ENCODE measurements around the gene KCNT2. TPM values are rescaled to one million over a fixed set of nuclear protein-coding genes. Genes with fewer than 3 reads are reported as not detected.

KCNT2 gene
- total RNA-seq, 1 experiment from 2014 or later = 0.41 TPM

GRCh38 chr1:196376630-196377328 is 231.5 kb downstream of the KCNT2 start:
- in situ Hi-C loops (cut with HindIII; ENCODE audit: low pct_unique_long_range_greater_than_20kb, low sequenced_read_pairs) (no loop called here), intact Hi-C loops (cut with micrococcal nuclease; ENCODE audit: unreplicated experiment) (no loop called here)
- no peaks in the 10 kb centered on the region for H3K4me1 ChIP-seq (ENCODE audit: control insufficient read depth, insufficient read depth, low read length)
- ChIA-PET POLR2A (no interaction called here), CTCF (no interaction called here)
- no peak for DNase-seq (ENCODE audit: low read depth, low spot score)
- no peak for ATAC-seq
- TF ChIP-seq POLR2AphosphoS5 (IDR thresholded peaks at IDR 0.05; ENCODE audit: low read depth, low read length) = no peak
- TF ChIP-seq CTCF (IDR thresholded peaks at IDR 0.05) = no peak
- no peak for TF ChIP-seq REST (IDR thresholded peaks at IDR 0.05; ENCODE audit: insufficient read depth in 1 of 2, low read depth in 2 of 2, low read length in 1 of 2)
- no peak for TF ChIP-seq TCF7L2 (IDR thresholded peaks at IDR 0.05; ENCODE audit: low read depth, low read length)
- no peak for TF ChIP-seq SIN3A (IDR thresholded peaks at IDR 0.05; ENCODE audit: borderline replicate concordance, insufficient read depth, low read depth, low read length)
- H3K27me3 ChIP-seq (ENCODE audit: control insufficient read depth, insufficient read depth, low read length) = no peaks in the 10 kb centered on the region
- H3K4me3 ChIP-seq (ENCODE audit: low read depth in 2 of 2, low read length in 2 of 2) = no peak overlapping the region
- H3K9me3 ChIP-seq (ENCODE audit: control insufficient read depth, insufficient read depth, low read depth, low read length) = no peaks in the 10 kb centered on the region
- no peaks in the 10 kb centered on the region for H3K36me3 ChIP-seq (ENCODE audit: control insufficient read depth, insufficient read depth, low read length)
- H3K27ac ChIP-seq (ENCODE audit: low read length) = no peak overlapping the region
- no TSS peak for BruUV-seq (replicated peaks)

- no TSS peak for BruUV-seq (replicated peaks)
- in situ Hi-C loops (cut with HindIII; ENCODE audit: low pct_unique_long_range_greater_than_20kb, low sequenced_read_pairs) = no loop called here
- no peak for ATAC-seq
Observed at GRCh38 chr1:196373798-196374197, 234.4 kb downstream of the KCNT2 start.

More at GRCh38 chr1:196373798-196374197, 234.4 kb downstream of the KCNT2 start:
- POLR2A ChIA-PET = no interaction called here
- no peak overlapping the region for H3K27ac ChIP-seq (ENCODE audit: low read length)
- no peaks in the 10 kb centered on the region for H3K27me3 ChIP-seq (ENCODE audit: control insufficient read depth, insufficient read depth, low read length)
- no peak for DNase-seq (ENCODE audit: low read depth, low spot score)
- H3K4me1 ChIP-seq (ENCODE audit: control insufficient read depth, insufficient read depth, low read length) = no peaks in the 10 kb centered on the region
- CTCF ChIA-PET = no interaction called here
- no peak for TF ChIP-seq POLR2AphosphoS5 (IDR thresholded peaks at IDR 0.05; ENCODE audit: low read depth, low read length)
- TF ChIP-seq REST (IDR thresholded peaks at IDR 0.05; ENCODE audit: insufficient read depth in 1 of 2, low read depth in 2 of 2, low read length in 1 of 2) = no peak
- TF ChIP-seq CTCF (IDR thresholded peaks at IDR 0.05) = no peak
- TF ChIP-seq TCF7L2 (IDR thresholded peaks at IDR 0.05; ENCODE audit: low read depth, low read length) = no peak
- no peak for TF ChIP-seq SIN3A (IDR thresholded peaks at IDR 0.05; ENCODE audit: borderline replicate concordance, insufficient read depth, low read depth, low read length)
- no peaks in the 10 kb centered on the region for H3K9me3 ChIP-seq (ENCODE audit: control insufficient read depth, insufficient read depth, low read depth, low read length)
- intact Hi-C loops (cut with micrococcal nuclease; ENCODE audit: unreplicated experiment) = no loop called here
- no peak overlapping the region for H3K4me3 ChIP-seq (ENCODE audit: low read depth in 2 of 2, low read length in 2 of 2)
- no peaks in the 10 kb centered on the region for H3K36me3 ChIP-seq (ENCODE audit: control insufficient read depth, insufficient read depth, low read length)
